ENCODE results near the gene AK9.

The AK9 gene

GRCh38 chr6:109628158-109629000, 62.6 kb downstream of the AK9 start:
- Histone ChIP-seq H3K9ac (ENCODE audit: insufficient read length) (no peak overlapping the region), H3K36me3 (ENCODE audit: insufficient read depth, low read length) (no peaks in the 10 kb centered on the region), H3K4me3 (no peak overlapping the region), H3K9me3 (ENCODE audit: low read depth, low read length) (no peaks in the 10 kb centered on the region), H3K27ac (no peak overlapping the region)
- no peak for TF ChIP-seq POLR2AphosphoS5 (IDR thresholded peaks at IDR 0.05; ENCODE audit: borderline replicate concordance, low read depth, low read length)
- TF ChIP-seq EZH2 (IDR thresholded peaks at IDR 0.05) = no peak
- TF ChIP-seq FOXP2 (optimal IDR thresholded peaks at IDR 0.05; ENCODE audit: control extremely low read depth, extremely low read length, insufficient read depth) = no peak
- DNase-seq (ENCODE audit: low read depth, low spot score) = no peak

GRCh38 chr6:109626311-109626710, 64.7 kb downstream of the AK9 start:
- H3K36me3 ChIP-seq (ENCODE audit: insufficient read depth, low read length) = no peaks in the 10 kb centered on the region
- no peak for DNase-seq (ENCODE audit: low read depth, low spot score)
- no peak overlapping the region for H3K9ac ChIP-seq (ENCODE audit: insufficient read length)
- no peaks in the 10 kb centered on the region for H3K9me3 ChIP-seq (ENCODE audit: low read depth, low read length)
- H3K27ac ChIP-seq = no peak overlapping the region
- H3K4me3 ChIP-seq = no peak overlapping the region
- TF ChIP-seq POLR2AphosphoS5 (IDR thresholded peaks at IDR 0.05; ENCODE audit: borderline replicate concordance, low read depth, low read length) = no peak
- no peak for TF ChIP-seq EZH2 (IDR thresholded peaks at IDR 0.05)
- TF ChIP-seq FOXP2 (optimal IDR thresholded peaks at IDR 0.05; ENCODE audit: control extremely low read depth, extremely low read length, insufficient read depth) = no peak

- TF ChIP-seq POLR2AphosphoS5 (IDR thresholded peaks at IDR 0.05; ENCODE audit: borderline replicate concordance, low read depth, low read length) = no peak
- TF ChIP-seq EZH2 (IDR thresholded peaks at IDR 0.05) = no peak
- no peak for TF ChIP-seq FOXP2 (optimal IDR thresholded peaks at IDR 0.05; ENCODE audit: control extremely low read depth, extremely low read length, insufficient read depth)
- DNase-seq (ENCODE audit: low read depth, low spot score) = no peak
- no peak overlapping the region for H3K9ac ChIP-seq (ENCODE audit: insufficient read length)
- no peaks in the 10 kb centered on the region for H3K9me3 ChIP-seq (ENCODE audit: low read depth, low read length)
- no peaks in the 10 kb centered on the region for H3K36me3 ChIP-seq (ENCODE audit: insufficient read depth, low read length)
- no peak overlapping the region for H3K27ac ChIP-seq
- H3K4me3 ChIP-seq = no peak overlapping the region
These were observed 65.8 kb downstream of the AK9 start for GRCh38 chr6:109625199-109625598.

DNA sequence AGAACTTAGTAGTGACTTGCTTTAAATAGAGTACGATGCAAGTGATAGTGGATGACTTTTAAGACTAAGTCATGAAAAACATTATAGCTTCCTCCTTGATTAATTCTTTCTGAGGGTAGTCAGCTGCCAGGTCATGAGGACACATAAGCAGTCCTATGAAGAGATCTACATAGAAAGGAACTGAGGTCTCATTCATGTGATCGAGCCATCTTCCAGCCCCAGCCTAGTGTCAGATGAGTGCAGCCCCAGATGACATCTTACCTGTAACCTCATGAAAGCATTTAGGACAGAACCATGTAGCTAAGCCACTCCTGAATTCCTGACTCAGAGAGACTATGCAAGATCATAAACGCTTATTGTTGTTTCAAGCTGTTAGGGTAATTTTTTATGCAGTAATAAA, 67.7 kb downstream of the AK9 start:
- no peaks in the 10 kb centered on the region for H3K36me3 ChIP-seq (ENCODE audit: insufficient read depth, low read length)
- no peak overlapping the region for H3K27ac ChIP-seq
- H3K9ac ChIP-seq (ENCODE audit: insufficient read length) = no peak overlapping the region
- no peak overlapping the region for H3K4me3 ChIP-seq
- no peak for DNase-seq (ENCODE audit: low read depth, low spot score)
- no peak for TF ChIP-seq POLR2AphosphoS5 (IDR thresholded peaks at IDR 0.05; ENCODE audit: borderline replicate concordance, low read depth, low read length)
- TF ChIP-seq FOXP2 (optimal IDR thresholded peaks at IDR 0.05; ENCODE audit: control extremely low read depth, extremely low read length, insufficient read depth) = no peak
- no peak for TF ChIP-seq EZH2 (IDR thresholded peaks at IDR 0.05)
- H3K9me3 ChIP-seq (ENCODE audit: low read depth, low read length) = no peaks in the 10 kb centered on the region

DNA sequence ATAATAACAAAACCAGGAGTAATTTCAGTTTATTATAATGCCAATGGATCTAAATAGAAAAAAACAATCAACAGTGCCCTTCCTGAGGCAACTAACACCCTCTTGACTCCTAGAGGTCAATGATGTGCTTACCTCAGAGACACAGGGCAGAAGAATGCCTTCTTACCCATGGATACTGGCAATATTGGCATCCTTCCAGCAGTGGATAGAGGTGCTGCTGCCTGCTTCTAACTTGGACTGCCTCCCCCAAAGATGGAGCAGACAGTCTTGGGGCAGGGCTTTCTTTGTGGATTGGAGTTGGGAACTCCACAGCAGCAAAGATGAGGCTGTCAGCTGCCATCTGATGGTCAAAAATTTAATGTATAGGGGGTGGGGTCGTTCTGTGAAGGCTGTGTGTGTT, 78.7 kb downstream of the AK9 start:
- DNase-seq (ENCODE audit: low read depth, low spot score) = no peak
- TF ChIP-seq EZH2 (IDR thresholded peaks at IDR 0.05) (no peak), FOXP2 (optimal IDR thresholded peaks at IDR 0.05; ENCODE audit: control extremely low read depth, extremely low read length, insufficient read depth) (no peak), POLR2AphosphoS5 (IDR thresholded peaks at IDR 0.05; ENCODE audit: borderline replicate concordance, low read depth, low read length) (no peak)
- H3K27ac ChIP-seq = no peak overlapping the region
- no peaks in the 10 kb centered on the region for H3K36me3 ChIP-seq (ENCODE audit: insufficient read depth, low read length)
- no peak overlapping the region for H3K4me3 ChIP-seq
- H3K9ac ChIP-seq (ENCODE audit: insufficient read length) = no peak overlapping the region
- H3K9me3 ChIP-seq (ENCODE audit: low read depth, low read length) = no peaks in the 10 kb centered on the region

DNA sequence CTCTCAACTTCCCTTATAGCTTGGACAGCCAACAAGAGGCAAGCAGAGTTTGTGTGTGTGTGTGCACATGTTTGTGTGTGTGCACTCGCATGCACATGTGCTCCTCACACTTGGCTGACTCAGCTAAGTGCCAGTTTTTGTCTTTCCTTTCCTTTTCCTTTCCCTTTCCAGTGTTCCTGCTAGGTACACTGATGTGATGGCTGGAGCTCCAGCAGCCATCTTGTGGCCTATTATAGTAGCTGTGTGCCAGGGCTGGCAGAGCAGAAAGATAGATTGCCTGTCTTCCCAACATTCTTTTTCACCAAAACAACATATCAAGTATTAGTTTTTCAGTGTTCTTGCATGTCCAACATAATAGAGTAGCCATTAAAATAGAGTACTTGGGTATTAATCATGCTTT, 79.5 kb downstream of the AK9 start:
- H3K27ac ChIP-seq = no peak overlapping the region
- no peak for DNase-seq (ENCODE audit: low read depth, low spot score)
- no peak overlapping the region for H3K9ac ChIP-seq (ENCODE audit: insufficient read length)
- H3K36me3 ChIP-seq (ENCODE audit: insufficient read depth, low read length) = no peaks in the 10 kb centered on the region
- no peak for TF ChIP-seq FOXP2 (optimal IDR thresholded peaks at IDR 0.05; ENCODE audit: control extremely low read depth, extremely low read length, insufficient read depth)
- TF ChIP-seq POLR2AphosphoS5 (IDR thresholded peaks at IDR 0.05; ENCODE audit: borderline replicate concordance, low read depth, low read length) = no peak
- TF ChIP-seq EZH2 (IDR thresholded peaks at IDR 0.05) = no peak
- no peak overlapping the region for H3K4me3 ChIP-seq
- H3K9me3 ChIP-seq (ENCODE audit: low read depth, low read length) = no peaks in the 10 kb centered on the region

DNA sequence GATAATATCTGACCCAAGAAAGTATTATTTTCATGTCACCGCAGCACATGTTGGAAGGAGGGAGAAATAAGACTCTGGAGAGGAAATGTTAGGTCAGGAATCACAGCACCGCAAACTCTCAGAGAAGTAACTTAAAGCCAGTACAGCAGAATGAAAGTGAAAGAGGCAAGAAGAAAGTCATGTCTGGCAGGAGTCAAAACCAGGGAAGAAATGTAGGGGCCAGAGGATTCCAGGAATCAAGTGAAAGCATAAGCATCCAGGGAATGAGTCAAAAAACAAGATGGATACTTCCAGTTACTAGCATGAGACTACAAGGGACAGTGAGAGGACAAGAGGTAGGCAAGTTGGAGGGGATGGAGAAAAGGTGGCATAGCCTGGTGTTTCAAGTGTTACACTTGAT, 80.4 kb downstream of the AK9 start:
- H3K4me3 ChIP-seq = no peak overlapping the region
- no peak for DNase-seq (ENCODE audit: low read depth, low spot score)
- H3K9ac ChIP-seq (ENCODE audit: insufficient read length) = no peak overlapping the region
- no peak for TF ChIP-seq FOXP2 (optimal IDR thresholded peaks at IDR 0.05; ENCODE audit: control extremely low read depth, extremely low read length, insufficient read depth)
- TF ChIP-seq POLR2AphosphoS5 (IDR thresholded peaks at IDR 0.05; ENCODE audit: borderline replicate concordance, low read depth, low read length) = no peak
- TF ChIP-seq EZH2 (IDR thresholded peaks at IDR 0.05) = no peak
- no peak overlapping the region for H3K27ac ChIP-seq
- no peaks in the 10 kb centered on the region for H3K36me3 ChIP-seq (ENCODE audit: insufficient read depth, low read length)
- H3K9me3 ChIP-seq (ENCODE audit: low read depth, low read length) = no peaks in the 10 kb centered on the region

GRCh38 chr6:109609737-109610136, 81.3 kb downstream of the AK9 start:
- Histone ChIP-seq H3K4me3 (no peak overlapping the region), H3K36me3 (ENCODE audit: insufficient read depth, low read length) (no peaks in the 10 kb centered on the region), H3K27ac (no peak overlapping the region), H3K9ac (ENCODE audit: insufficient read length) (no peak overlapping the region), H3K9me3 (ENCODE audit: low read depth, low read length) (no peaks in the 10 kb centered on the region)
- no peak for TF ChIP-seq POLR2AphosphoS5 (IDR thresholded peaks at IDR 0.05; ENCODE audit: borderline replicate concordance, low read depth, low read length)
- no peak for TF ChIP-seq EZH2 (IDR thresholded peaks at IDR 0.05)
- no peak for TF ChIP-seq FOXP2 (optimal IDR thresholded peaks at IDR 0.05; ENCODE audit: control extremely low read depth, extremely low read length, insufficient read depth)
- no peak for DNase-seq (ENCODE audit: low read depth, low spot score)

Measured in SK-N-MC (cell line).